Nephron (organoid): ENCODE data around the gene C18orf32.
"Not testable (repeated sequence)": the region's sequence is repeated elsewhere in the genome, so short reads cannot be mapped to it uniquely, and the experiment has no call there.

Experiments
- H3K27ac Mint-ChIP-seq, 3 experiments: 2 replicates each; pipeline ENCODE4 v1.8.0; 2020; ENCODE audit warnings: mixed read lengths in 3 of 3, mild to moderate bottlenecking in 2 of 3, moderate library complexity in 1 of 3
- H3K27me3 Mint-ChIP-seq: 2 replicates; pipeline ENCODE4 v1.8.0; 2021; ENCODE audit warnings: low read depth, mild to moderate bottlenecking, moderate library complexity, mixed read lengths
- H3K36me3 Mint-ChIP-seq: 2 replicates; pipeline ENCODE4 v1.8.0; 2020; ENCODE audit warnings: low read depth, mixed read lengths
- H3K4me1 Mint-ChIP-seq: 2 replicates; pipeline ENCODE4 v1.8.0; 2020; ENCODE audit warnings: mixed read lengths
- H3K4me3 Mint-ChIP-seq, 3 experiments: 2 replicates each; pipeline ENCODE4 v1.8.0; 2020; ENCODE audit warnings: mild to moderate bottlenecking in 3 of 3, mixed read lengths in 3 of 3, moderate library complexity in 2 of 3
- H3K9me3 Mint-ChIP-seq: 2 replicates; pipeline ENCODE4 v1.8.0; 2020; ENCODE audit warnings: mixed read lengths
- CTCF ChIP-seq, 3 experiments: fragments of 200-600 bp; sonication (generic); IDR thresholded peaks; one replicate each; pipeline ENCODE4 v1.5.0; 2021; ENCODE audit warnings: antibody characterized with exemption in 3 of 3; ENCODE audit not compliant: unreplicated experiment in 3 of 3

Gene C18orf32

GRCh38 chr18:49481317-49481716 is 5.7 kb downstream of the C18orf32 start:
- no peaks in the 10 kb centered on the region for H3K9me3 Mint-ChIP-seq
- H3K4me1 Mint-ChIP-seq = peaks cover 8% of the 10 kb centered on the region
- H3K27me3 Mint-ChIP-seq = no peaks in the 10 kb centered on the region
- no peak for TF ChIP-seq CTCF (IDR thresholded peaks at IDR 0.05; ENCODE audit: unreplicated experiment in 3 of 3)
- no peak overlapping the region for H3K27ac Mint-ChIP-seq
- H3K4me3 Mint-ChIP-seq = no peak overlapping the region
- peaks cover 61% of the 10 kb centered on the region for H3K36me3 Mint-ChIP-seq

- Mint-ChIP-seq H3K4me3 (no peak overlapping the region), H3K36me3 (peaks cover 58% of the 10 kb centered on the region), H3K27me3 (no peaks in the 10 kb centered on the region), H3K27ac (peak overlapping the region in 1 of 3 experiments; percentile 19), H3K4me1 (peaks cover 3% of the 10 kb centered on the region), H3K9me3 (no peaks in the 10 kb centered on the region)
- TF ChIP-seq CTCF (IDR thresholded peaks at IDR 0.05; ENCODE audit: unreplicated experiment in 3 of 3) = no peak
Observed at GRCh38 chr18:49479381-49480137, 7.5 kb downstream of the C18orf32 start.

GRCh38 chr18:49476664-49477411 is 10.2 kb downstream of the C18orf32 start:
- Mint-ChIP-seq H3K27me3 (no peaks in the 10 kb centered on the region), H3K27ac (peak overlapping the region in 1 of 3 experiments; percentile 14), H3K4me1 (no peaks in the 10 kb centered on the region), H3K4me3 (no peak overlapping the region), H3K36me3 (peaks cover 40% of the 10 kb centered on the region), H3K9me3 (peaks cover 3% of the 10 kb centered on the region)
- no peak for TF ChIP-seq CTCF (IDR thresholded peaks at IDR 0.05; ENCODE audit: unreplicated experiment in 3 of 3)

GRCh38 chr18:49474935-49475334 is 12.1 kb downstream of the C18orf32 start:
- H3K27me3 Mint-ChIP-seq, H3K9me3 Mint-ChIP-seq, H3K4me1 Mint-ChIP-seq, H3K4me3 Mint-ChIP-seq, H3K27ac Mint-ChIP-seq: not testable (repeated sequence)
- peaks cover 24% of the 10 kb centered on the region for H3K36me3 Mint-ChIP-seq

- peak overlapping the region in 1 of 3 experiments; percentile 17 for H3K27ac Mint-ChIP-seq
- H3K4me3 Mint-ChIP-seq = no peak overlapping the region
- peaks cover 12% of the 10 kb centered on the region for H3K36me3 Mint-ChIP-seq
- H3K9me3 Mint-ChIP-seq = peaks cover 3% of the 10 kb centered on the region
- TF ChIP-seq CTCF (IDR thresholded peaks at IDR 0.05; ENCODE audit: unreplicated experiment in 3 of 3) = no peak
- H3K27me3 Mint-ChIP-seq = no peaks in the 10 kb centered on the region
- H3K4me1 Mint-ChIP-seq = no peaks in the 10 kb centered on the region
Observed at GRCh38 chr18:49473721-49474120, 13.3 kb downstream of the C18orf32 start.

- H3K27ac Mint-ChIP-seq = no peak overlapping the region
- peaks cover 3% of the 10 kb centered on the region for H3K9me3 Mint-ChIP-seq
- TF ChIP-seq CTCF (IDR thresholded peaks at IDR 0.05; ENCODE audit: unreplicated experiment in 3 of 3) = no peak
- H3K4me3 Mint-ChIP-seq = no peak overlapping the region
- H3K36me3 Mint-ChIP-seq = peaks cover 11% of the 10 kb centered on the region
- H3K27me3 Mint-ChIP-seq = no peaks in the 10 kb centered on the region
- H3K4me1 Mint-ChIP-seq = no peaks in the 10 kb centered on the region
Observed at GRCh38 chr18:49472459-49472858, 14.6 kb downstream of the C18orf32 start.
